Mesodermal cell (in vitro differentiated cells): Measurements from ENCODE around the gene HIF3A.
A peak's percentile ranks its signal among the peaks of the same experiment; 100 is the strongest.

Experiments used
- H3K27ac ChIP-seq: 2 replicates; pipeline ENCODE4 v1.7.0; 2013; ENCODE audit warnings: mild to moderate bottlenecking, low read depth, low read length, moderate library complexity; ENCODE audit not compliant: severe bottlenecking
- H3K36me3 ChIP-seq: 2 replicates; pipeline ENCODE4 v1.7.1; 2013; ENCODE audit warnings: mild to moderate bottlenecking, low read length, moderate library complexity; ENCODE audit not compliant: control insufficient read depth, insufficient read depth
- H3K4me1 ChIP-seq: one replicate; pipeline ENCODE4 v1.7.1; 2013; ENCODE audit warnings: mild to moderate bottlenecking, low read length; ENCODE audit not compliant: insufficient read depth, control insufficient read depth, poor library complexity, severe bottlenecking
- H3K4me3 ChIP-seq: 2 replicates; pipeline ENCODE4 v1.7.0; 2013; ENCODE audit warnings: low read length, control low read depth, mild to moderate bottlenecking; ENCODE audit not compliant: insufficient read depth, poor library complexity, severe bottlenecking; ENCODE audit errors: extremely low read depth
- H3K9me3 ChIP-seq: 2 replicates; pipeline ENCODE4 v1.7.1; 2013; ENCODE audit warnings: mild to moderate bottlenecking, low read length, moderate library complexity; ENCODE audit not compliant: control insufficient read depth
- WGBS, 2 experiments: methylation state at CpG; one replicate each; pipeline ENCODE4 v1.1.5; 2013; ENCODE audit warnings: missing lambda C conversion rate in 2 of 2; ENCODE audit not compliant: insufficient coverage in 2 of 2; 5-methylcytosine and 5-hydroxymethylcytosine counted together

Gene HIF3A

DNA sequence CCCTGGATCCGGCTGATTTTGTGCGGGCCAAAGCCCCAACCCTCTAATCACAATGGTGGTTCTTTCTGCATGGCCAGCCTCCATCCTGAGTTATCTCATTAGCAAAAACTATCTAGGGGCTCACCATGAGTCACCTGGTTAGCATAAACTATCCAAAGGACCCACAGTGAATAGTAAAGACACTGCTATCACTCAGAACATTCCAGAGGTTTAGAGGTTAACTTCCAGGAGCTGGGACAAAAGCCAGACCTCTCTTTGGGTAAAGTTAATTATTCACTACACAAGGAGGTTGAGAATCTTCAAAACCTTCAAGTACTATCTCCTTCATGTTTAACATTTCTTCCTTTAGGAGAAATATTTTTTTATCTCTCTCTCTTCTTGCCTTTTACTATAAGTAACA lies 31.2 kb downstream of the HIF3A start:
- Histone ChIP-seq H3K4me1 (no peaks in the 10 kb centered on the region), H3K9me3 (peaks cover 29% of the 10 kb centered on the region), H3K4me3 (no peak overlapping the region), H3K36me3 (peaks cover 46% of the 10 kb centered on the region), H3K27ac (no peak overlapping the region)
- WGBS, 2 experiments: 92 to 100% methylated on average over 2 of the region's 2 CpGs

DNA sequence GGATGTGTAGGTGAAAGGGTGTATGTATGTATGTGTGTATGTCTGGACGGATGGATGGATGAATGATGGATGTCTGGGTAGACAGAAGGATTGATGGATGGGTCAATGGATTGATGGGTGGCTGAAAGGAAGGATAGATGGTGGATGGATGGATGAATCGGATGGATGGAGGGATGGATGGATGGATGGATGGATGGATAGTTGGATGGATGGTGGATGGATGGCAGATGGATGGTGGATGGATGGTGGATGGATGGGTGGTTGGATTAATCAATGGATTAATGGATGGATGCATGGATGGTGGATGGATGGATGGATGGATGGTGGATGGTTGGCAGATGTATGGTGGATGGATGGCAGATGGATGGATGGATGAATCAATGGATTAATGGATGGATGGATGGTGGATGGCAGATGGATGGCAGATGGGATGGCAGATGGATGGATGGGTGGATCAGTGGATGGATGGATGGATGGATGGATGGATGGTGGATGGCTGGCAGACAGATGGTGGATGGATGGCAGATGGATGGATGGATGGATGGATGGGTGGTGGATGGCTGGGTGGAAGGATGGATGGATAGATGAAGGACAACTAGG lies 33.6 kb downstream of the HIF3A start:
- Histone ChIP-seq H3K27ac (no peak overlapping the region), H3K4me1 (no peaks in the 10 kb centered on the region), H3K36me3 (peaks cover 38% of the 10 kb centered on the region), H3K9me3 (peaks cover 25% of the 10 kb centered on the region), H3K4me3 (no peak overlapping the region)
- 82 to 97% methylated on average over 1 to 2 of the region's 2 CpGs for WGBS, 2 experiments

DNA sequence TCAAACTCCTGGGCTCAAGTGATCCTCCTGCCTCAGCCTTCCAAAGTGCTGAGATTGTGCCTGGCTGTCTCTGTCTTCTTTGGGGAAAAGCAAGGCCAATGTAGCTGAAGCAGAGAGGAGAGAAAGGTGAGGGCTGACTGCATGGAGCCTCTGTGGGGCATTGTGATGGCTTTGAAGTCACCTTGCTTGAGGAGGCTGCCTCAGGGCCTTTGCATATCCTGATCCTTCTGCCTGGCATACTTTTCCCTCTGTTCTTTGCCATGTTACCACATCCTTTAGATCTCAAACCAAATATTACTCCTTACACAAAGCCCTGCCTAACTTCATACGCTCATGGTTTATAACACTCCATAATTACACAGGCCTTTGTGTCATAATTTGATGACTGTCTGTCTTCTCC lies 40.6 kb downstream of the HIF3A start:
- Histone ChIP-seq H3K4me1 (peaks cover 3% of the 10 kb centered on the region), H3K36me3 (no peaks in the 10 kb centered on the region), H3K9me3 (no peaks in the 10 kb centered on the region), H3K4me3 (no peak overlapping the region), H3K27ac (no peak overlapping the region)
- WGBS, 2 experiments: 100% methylated on average over 1 of the region's 1 CpG; no CpG with 5 or more reads in 1 of the 2 experiments

DNA sequence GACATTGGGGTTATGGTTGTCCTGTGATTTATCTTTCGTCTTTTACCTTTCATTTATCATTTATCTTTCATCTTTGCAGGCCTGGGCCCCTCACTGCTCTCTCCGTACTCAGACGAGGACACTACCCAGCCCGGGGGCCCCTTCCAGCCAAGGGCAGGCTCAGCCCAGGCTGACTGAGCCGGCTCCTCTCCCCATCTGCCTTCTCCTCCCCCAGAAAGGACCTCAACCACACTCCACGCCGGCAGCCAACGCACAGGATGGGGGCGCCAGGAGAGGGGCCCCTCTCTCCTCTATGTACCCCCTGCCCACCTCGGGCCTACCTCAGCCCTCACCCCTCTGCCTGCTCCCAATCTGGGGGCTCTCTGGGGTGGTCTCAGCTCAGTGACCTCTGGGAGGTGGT lies 42.6 kb downstream of the HIF3A start:
- no peaks in the 10 kb centered on the region for H3K36me3 ChIP-seq
- 93 to 94% methylated on average over 5 to 7 of the region's 10 CpGs for WGBS, 2 experiments

DNA sequence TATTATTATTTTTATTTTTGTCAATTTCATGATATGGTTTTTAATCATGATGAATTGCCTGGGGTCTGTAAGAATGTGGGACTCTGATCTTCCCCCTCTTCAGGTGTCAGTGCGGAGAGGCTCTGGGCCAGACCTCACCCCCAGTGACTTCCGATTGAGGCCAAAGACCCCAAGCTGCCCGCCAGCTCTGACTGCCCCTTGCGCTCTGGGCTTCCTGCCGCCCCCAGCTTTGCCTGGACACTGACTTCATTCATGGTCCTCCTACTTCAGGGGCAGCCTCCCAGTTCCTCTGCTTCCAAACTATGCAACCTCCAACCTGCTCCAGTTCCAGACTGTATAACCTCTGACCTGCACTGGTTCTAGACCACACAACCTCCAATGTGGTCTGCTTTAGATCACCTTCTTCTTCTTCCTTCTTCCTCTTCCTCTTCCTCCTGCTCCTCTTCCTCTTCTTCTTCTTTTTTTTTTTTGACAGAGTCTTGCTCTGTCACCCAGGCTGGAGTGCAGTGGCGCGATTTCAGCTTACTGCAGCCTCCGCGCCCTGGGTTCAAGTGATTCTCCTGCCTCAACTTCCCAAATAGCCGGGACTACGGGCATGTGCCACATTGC lies 43.3 kb downstream of the HIF3A start:
- 94% methylated on average over 8 to 9 of the region's 11 CpGs for WGBS, 2 experiments
- Histone ChIP-seq H3K4me3 (no peak overlapping the region), H3K27ac (no peak overlapping the region), H3K36me3 (no peaks in the 10 kb centered on the region), H3K9me3 (no peaks in the 10 kb centered on the region), H3K4me1 (peaks cover 3% of the 10 kb centered on the region)

More for the DNA sequence above, 42.6 kb downstream of the HIF3A start:
- Histone ChIP-seq H3K4me1 (peaks cover 3% of the 10 kb centered on the region), H3K27ac (no peak overlapping the region), H3K9me3 (no peaks in the 10 kb centered on the region), H3K4me3 (no peak overlapping the region)

DNA sequence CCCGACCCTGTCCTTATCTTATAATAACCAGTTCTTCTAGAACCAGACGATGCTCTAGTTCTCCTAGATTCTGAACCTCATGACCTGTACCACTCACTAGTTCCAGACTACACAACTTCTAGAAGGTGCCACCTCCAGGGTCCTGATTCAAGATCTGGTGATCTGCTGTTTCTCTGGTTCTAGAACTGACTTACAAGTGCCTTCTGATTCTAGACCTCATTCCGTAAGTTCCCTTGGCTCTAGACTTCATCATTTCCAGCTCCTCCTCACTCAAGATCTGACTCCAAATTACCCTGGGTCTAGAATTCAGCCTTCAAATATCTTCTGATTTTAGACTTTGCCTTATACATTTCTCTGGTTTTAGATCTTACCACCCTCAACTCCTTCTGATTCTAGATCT lies 45.1 kb downstream of the HIF3A start:
- no peaks in the 10 kb centered on the region for H3K9me3 ChIP-seq
- H3K27ac ChIP-seq: no peak overlapping the region
- H3K36me3 ChIP-seq: no peaks in the 10 kb centered on the region
- WGBS, 2 experiments: 96% methylated on average over 3 of the region's 3 CpGs
- peaks cover 3% of the 10 kb centered on the region for H3K4me1 ChIP-seq
- no peak overlapping the region for H3K4me3 ChIP-seq

DNA sequence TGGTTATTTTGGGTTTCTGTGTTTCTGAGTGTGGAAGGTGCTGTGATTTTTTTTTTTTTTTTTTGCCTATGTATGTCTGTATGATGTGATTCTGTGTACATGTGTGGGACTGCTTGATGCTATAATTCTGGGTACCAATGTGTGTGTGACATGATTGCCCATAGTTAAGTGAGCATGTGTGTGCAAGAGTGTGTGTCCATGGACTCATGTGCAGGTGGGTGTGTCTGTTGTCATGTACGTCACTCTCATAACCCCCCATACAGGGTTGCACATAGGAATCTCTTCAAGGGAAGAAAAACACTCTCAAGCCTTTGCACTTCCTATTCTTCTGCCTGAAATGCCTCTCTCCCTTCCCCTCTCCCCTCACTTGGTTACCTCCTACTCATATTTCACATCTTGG lies 47.5 kb downstream of the HIF3A start:
- Histone ChIP-seq H3K9me3 (no peaks in the 10 kb centered on the region), H3K27ac (no peak overlapping the region), H3K4me3 (no peak overlapping the region), H3K4me1 (peaks cover 15% of the 10 kb centered on the region), H3K36me3 (peaks cover 6% of the 10 kb centered on the region)
- WGBS, 2 experiments: no CpG with 5 or more reads among the region's 1 CpG

DNA sequence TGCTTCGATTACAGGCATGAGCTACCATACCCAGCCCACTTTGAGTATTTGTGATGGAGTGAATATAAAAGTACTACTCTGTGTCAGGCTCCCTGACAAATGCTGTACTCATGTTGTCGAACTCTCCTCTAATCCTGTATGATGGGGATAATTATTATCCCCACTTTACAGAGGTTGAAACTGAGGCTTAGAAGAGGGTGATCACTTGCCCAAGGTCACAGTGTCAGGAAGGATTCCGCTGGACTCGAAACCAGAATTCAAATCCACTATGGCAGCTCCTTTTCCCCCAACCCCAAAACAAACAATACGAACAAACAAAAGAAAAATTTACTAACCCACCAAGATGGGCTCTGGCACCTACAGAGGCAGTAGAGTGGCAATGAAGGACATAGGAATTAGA lies 48.3 kb downstream of the HIF3A start:
- peaks cover 8% of the 10 kb centered on the region for H3K36me3 ChIP-seq
- H3K27ac ChIP-seq: no peak overlapping the region
- no peak overlapping the region for H3K4me3 ChIP-seq
- peaks cover 20% of the 10 kb centered on the region for H3K4me1 ChIP-seq
- H3K9me3 ChIP-seq: no peaks in the 10 kb centered on the region
- 100% methylated on average over 1 of the region's 5 CpGs for WGBS, 2 experiments

DNA sequence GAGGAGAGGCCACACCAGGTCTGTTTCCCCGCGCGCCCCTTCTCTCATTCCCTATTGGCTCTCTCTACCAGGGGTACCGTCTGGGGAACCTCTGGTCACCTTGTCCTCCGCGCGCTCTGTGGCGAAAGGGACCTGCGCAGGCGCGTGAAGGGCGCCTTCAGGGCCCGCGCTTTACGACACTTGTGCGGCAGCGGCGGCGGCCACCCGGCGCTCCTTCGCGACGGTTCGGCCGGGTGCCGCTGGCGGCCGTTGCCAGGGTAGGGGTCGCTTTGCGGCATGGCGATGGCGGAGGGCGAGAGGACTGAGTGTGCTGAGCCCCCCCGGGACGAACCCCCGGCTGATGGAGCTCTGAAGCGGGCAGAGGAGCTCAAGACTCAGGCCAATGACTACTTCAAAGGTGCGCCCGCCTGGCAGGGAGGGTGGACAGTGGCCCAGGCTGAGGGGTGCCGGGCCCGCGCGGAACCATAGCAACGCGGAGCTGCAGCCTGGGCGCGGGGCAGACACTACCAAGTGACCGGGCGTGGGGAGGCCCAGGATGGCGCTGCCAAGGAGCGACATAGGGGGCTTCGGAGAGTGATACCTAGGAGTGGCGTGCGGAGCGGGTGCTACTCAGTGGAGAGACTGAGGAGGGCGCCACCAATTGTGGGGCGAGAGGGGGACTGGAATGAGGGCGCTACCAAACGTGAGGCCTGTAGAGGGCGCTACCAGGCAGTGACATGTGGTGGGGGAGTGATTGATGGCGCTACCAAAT lies 50.2 kb downstream of the HIF3A start, which contains the start of gene PPP5C:
TSS of gene PPP5C (plus strand) at position 267 of the 751 bp plus-strand sequence. CDS start at position 277, 10 bp downstream.
- 0% methylated on average over 48 to 55 of the region's 62 CpGs for WGBS, 2 experiments

DNA sequence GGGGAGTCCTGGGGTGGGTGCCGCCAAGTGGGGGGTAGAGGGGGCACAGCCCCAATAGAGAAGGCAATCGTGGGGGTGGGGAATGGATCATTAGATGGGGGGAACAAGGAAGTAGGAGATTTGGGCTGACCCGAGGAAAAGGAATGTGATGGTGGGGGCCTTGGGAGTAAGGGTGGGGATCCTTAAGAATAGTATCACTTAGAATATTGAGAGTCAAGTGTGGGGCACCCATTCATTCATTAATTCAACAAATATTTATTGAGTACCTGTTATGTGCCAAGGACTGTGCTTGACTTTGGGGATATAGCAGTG lies 50.7 kb downstream of the HIF3A start:
- H3K4me3 ChIP-seq: peak overlapping the region; percentile 90
- H3K27ac ChIP-seq: no peak overlapping the region
- H3K4me1 ChIP-seq: peaks cover 32% of the 10 kb centered on the region
- H3K36me3 ChIP-seq: peaks cover 22% of the 10 kb centered on the region
- 0% methylated on average over 1 to 2 of the region's 3 CpGs for WGBS, 2 experiments
- H3K9me3 ChIP-seq: no peaks in the 10 kb centered on the region

More for the DNA sequence above, 50.2 kb downstream of the HIF3A start, which contains the start of gene PPP5C:
- peak within 1 kb of the TSS; percentile 74 for H3K27ac ChIP-seq
- peaks cover 18% of the 10 kb centered on the region for H3K36me3 ChIP-seq
- no peaks in the 10 kb centered on the region for H3K9me3 ChIP-seq
- peak within 1 kb of the TSS; percentile 90 for H3K4me3 ChIP-seq
- peaks cover 32% of the 10 kb centered on the region for H3K4me1 ChIP-seq

DNA sequence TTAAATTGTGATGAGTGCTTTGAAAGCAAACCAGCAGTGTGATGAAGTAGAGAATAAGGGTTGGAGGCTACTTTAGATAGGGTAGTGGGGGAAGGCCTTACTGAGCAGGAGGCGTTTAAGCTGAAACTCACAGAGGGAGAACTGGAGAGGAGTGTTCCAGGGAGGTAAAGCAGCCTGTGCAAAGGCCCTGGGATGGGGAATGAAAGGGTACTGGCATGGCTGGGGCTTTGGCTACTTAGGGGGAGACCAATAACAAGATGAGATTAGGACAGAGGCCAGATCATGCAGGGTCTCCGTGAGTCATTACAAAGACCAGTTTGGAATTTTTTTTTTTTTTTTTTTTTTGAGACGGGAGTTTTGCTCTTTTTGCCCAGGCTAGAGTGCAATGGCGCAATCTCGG lies 51.1 kb downstream of the HIF3A start:
- no peaks in the 10 kb centered on the region for H3K9me3 ChIP-seq
- H3K36me3 ChIP-seq: peaks cover 22% of the 10 kb centered on the region
- peaks cover 32% of the 10 kb centered on the region for H3K4me1 ChIP-seq
- 89 to 100% methylated on average over 2 to 4 of the region's 5 CpGs for WGBS, 2 experiments
- H3K27ac ChIP-seq: no peak overlapping the region
- H3K4me3 ChIP-seq: peak overlapping the region; percentile 90
